Measurements from ENCODE around the gene LINC00237.

DNA sequence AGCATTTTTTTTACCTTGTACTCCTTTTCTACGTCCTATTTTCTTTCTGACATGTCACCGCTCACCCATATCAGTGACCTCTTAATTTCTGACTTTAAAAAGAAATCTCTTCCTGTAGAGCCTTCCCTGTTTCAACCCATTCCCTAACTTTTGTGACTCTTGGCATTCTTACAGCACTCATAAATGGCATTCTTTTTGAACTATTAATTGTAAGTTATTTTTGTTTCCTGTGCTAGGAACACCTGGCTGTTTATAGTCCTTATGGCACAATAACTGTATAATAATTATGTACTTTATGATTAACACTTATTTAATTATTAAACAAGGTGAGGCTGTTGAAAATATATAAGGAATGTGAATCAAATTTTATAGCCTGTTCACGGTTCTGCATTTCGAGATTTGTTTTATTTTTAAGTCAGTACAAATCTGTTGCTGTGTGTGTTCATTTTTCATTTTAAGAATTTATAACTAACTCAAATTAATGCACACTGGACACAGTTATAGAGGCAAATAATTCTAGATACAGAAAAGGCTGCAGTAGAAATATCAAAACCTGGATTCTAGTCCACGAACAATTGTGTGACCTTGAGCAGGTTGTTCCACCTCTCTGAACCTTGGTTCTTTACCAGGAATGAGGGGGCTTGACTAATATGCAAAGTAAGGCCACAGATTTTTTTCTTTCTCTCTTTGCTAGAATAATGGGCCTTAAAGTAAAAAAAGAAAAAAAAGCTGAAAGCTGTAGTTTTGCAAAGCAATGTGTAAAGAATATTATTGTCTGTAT, 21.2 kb upstream of the LINC00237 start:
- TF ChIP-seq, protein P1, sequence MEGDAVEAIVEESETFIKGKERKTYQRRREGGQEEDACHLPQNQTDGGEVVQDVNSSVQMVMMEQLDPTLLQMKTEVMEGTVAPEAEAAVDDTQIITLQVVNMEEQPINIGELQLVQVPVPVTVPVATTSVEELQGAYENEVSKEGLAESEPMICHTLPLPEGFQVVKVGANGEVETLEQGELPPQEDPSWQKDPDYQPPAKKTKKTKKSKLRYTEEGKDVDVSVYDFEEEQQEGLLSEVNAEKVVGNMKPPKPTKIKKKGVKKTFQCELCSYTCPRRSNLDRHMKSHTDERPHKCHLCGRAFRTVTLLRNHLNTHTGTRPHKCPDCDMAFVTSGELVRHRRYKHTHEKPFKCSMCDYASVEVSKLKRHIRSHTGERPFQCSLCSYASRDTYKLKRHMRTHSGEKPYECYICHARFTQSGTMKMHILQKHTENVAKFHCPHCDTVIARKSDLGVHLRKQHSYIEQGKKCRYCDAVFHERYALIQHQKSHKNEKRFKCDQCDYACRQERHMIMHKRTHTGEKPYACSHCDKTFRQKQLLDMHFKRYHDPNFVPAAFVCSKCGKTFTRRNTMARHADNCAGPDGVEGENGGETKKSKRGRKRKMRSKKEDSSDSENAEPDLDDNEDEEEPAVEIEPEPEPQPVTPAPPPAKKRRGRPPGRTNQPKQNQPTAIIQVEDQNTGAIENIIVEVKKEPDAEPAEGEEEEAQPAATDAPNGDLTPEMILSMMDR (IDR thresholded peaks at IDR 0.05) = no peak
- TF ChIP-seq POLR2A (IDR thresholded peaks at IDR 0.05) = no peak

All from thyroid gland (tissue), 4 donors.